ENCODE data around the gene CTNNA3.
A peak's percentile ranks its signal among the peaks of the same experiment; 100 is the strongest.
"Not testable (repeated sequence)": the region's sequence is repeated elsewhere in the genome, so short reads cannot be mapped to it uniquely, and the experiment has no call there.

Gene CTNNA3

GRCh38 chr10:66349076-66349475, 1346.9 kb downstream of the CTNNA3 start:
- no peak for DNase-seq

GRCh38 chr10:66337211-66337610, 1358.8 kb downstream of the CTNNA3 start:
- no peak for DNase-seq

- DNase-seq, result no peak
Observed at GRCh38 chr10:66336791-66337190, 1359.2 kb downstream of the CTNNA3 start.

- not testable (repeated sequence) for DNase-seq
Observed at GRCh38 chr10:66335753-66336152, 1360.2 kb downstream of the CTNNA3 start.

- no peak for DNase-seq
Observed at GRCh38 chr10:66329147-66329546, 1366.8 kb downstream of the CTNNA3 start.

GRCh38 chr10:66326876-66327275, 1369.1 kb downstream of the CTNNA3 start:
- DNase-seq, result no peak

GRCh38 chr10:66322777-66323176, 1373.2 kb downstream of the CTNNA3 start:
- no peak for DNase-seq

GRCh38 chr10:66321723-66322665, 1374.0 kb downstream of the CTNNA3 start:
- DNase-seq, result peak; percentile 55

- DNase-seq, result no peak
Observed at GRCh38 chr10:66318761-66319160, 1377.2 kb downstream of the CTNNA3 start.

- no peak for DNase-seq
Observed at GRCh38 chr10:66307826-66308225, 1388.2 kb downstream of the CTNNA3 start.

- no peak for DNase-seq
Observed at GRCh38 chr10:66301078-66301477, 1394.9 kb downstream of the CTNNA3 start.

- no peak for DNase-seq
Observed at GRCh38 chr10:66295602-66296001, 1400.4 kb downstream of the CTNNA3 start.

GRCh38 chr10:66294538-66294937, 1401.5 kb downstream of the CTNNA3 start:
- DNase-seq, result no peak

- no peak for DNase-seq
Observed at GRCh38 chr10:66292922-66293321, 1403.1 kb downstream of the CTNNA3 start.

- no peak for DNase-seq
Observed at GRCh38 chr10:66292456-66292855, 1403.5 kb downstream of the CTNNA3 start.

GRCh38 chr10:66291133-66291532, 1404.9 kb downstream of the CTNNA3 start:
- DNase-seq, result no peak

GRCh38 chr10:66284621-66285020, 1411.4 kb downstream of the CTNNA3 start:
- no peak for DNase-seq

GRCh38 chr10:66283874-66284464, 1412.0 kb downstream of the CTNNA3 start:
- DNase-seq, result no peak

- no peak for DNase-seq
Observed at GRCh38 chr10:66283064-66283463, 1412.9 kb downstream of the CTNNA3 start.

- DNase-seq, result no peak
Observed at GRCh38 chr10:66281327-66281726, 1414.7 kb downstream of the CTNNA3 start.

- no peak for DNase-seq
Observed at GRCh38 chr10:66277481-66277880, 1418.5 kb downstream of the CTNNA3 start.

GRCh38 chr10:66273966-66274519, 1422.0 kb downstream of the CTNNA3 start:
- DNase-seq, result no peak

GRCh38 chr10:66265398-66265797, 1430.6 kb downstream of the CTNNA3 start:
- DNase-seq, result no peak

GRCh38 chr10:66259836-66260235, 1436.2 kb downstream of the CTNNA3 start:
- DNase-seq, result no peak

All from right forelimb (tissue), 1 donor.